Measurements from ENCODE around the gene NAA15.
"Not testable (repeated sequence)": the region's sequence is repeated elsewhere in the genome, so short reads cannot be mapped to it uniquely, and the experiment has no call there.

The NAA15 gene

DNA sequence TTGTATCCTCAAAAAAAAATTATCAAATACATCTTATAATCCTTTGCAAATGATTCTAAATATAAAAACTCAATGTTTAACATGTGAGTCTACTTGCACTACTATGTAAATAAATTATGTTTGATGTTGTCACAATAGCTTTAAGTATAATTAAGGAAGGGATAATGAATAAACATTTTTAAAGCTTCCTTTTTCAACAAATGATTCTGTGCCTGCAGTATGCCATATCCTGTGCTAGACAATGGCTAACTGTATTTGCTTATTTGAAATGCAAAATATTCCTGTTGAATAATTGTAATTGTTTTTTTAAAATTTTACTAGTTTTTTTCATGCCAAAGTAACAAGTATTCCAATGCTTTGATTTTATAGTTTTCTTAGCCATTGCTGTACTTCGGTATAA lies 60.0 kb downstream of the NAA15 start:
- no peak for DNase-seq (ENCODE audit: low read depth in 2 of 2)

- DNase-seq (ENCODE audit: low read depth in 2 of 2), result no peak
These were observed 66.3 kb downstream of the NAA15 start for GRCh38 chr4:139367421-139368090.

DNA sequence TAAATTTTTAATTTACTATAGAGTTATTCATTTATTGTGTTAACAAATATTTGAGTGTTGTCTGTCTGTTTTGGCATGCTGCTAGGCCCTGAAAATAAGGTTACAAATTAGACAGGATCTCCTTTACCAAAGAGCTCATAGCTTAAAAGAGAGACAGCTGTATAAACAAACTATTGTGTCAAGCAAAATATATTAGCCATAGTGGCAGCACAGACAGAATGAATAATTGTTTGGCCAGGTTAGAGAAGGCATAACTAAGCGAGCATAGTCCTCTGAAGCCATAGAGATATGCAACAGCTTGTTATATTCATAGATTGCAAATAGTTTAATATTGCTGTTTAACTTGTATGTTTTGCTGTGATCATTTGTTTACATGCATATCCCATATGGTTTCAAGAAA lies 67.7 kb downstream of the NAA15 start:
- no peak for DNase-seq (ENCODE audit: low read depth in 2 of 2)

- DNase-seq (ENCODE audit: low read depth in 2 of 2), result no peak
These were observed 72.9 kb downstream of the NAA15 start for GRCh38 chr4:139374251-139374650.

GRCh38 chr4:139386421-139386820 lies 85.1 kb downstream of the NAA15 start:
- no peak for DNase-seq (ENCODE audit: low read depth in 2 of 2)

DNA sequence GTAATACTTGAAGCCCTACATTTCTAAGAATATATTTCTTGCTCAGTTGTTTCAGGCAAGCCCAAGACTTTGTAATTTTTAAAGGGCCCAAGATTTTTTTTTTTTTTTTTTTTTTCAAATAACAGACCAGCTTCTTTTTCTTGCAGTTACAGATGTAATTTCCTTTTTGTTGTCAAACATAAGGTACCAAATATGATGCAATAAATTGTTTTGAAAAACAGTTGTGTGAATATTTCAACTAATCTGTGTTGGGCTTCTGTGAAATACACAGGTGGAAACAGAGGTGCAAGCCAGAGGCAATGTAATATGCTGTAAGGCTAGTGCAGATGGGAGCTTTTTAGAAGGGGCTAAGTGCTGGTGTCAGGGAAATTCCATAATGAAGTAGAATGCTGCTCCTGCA lies 87.8 kb downstream of the NAA15 start:
- no peak for DNase-seq (ENCODE audit: low read depth in 2 of 2)

GRCh38 chr4:139389991-139390390 lies 88.7 kb downstream of the NAA15 start:
- no peak for DNase-seq (ENCODE audit: low read depth in 2 of 2)

- no peak for DNase-seq (ENCODE audit: low read depth in 2 of 2)
These were observed 90.4 kb downstream of the NAA15 start for GRCh38 chr4:139391731-139392130.

DNA sequence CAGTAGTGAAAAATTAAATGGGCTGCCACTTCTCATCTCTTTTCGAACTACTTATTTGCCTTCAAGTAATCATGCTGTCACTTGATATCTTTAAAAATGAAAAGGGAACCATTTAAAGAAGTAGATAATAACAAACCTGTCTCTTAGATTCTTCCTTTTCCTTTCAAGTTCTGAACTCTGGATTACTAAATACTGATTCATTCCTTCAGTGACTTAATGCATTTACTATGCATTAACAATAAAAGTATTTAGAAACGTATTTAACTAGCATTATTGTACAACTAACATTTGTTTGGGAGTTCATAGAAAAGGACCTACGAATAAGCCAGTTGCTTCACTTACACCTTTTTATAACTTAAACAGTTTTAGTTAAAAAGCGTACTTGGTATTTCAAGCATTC lies 91.5 kb downstream of the NAA15 start:
- DNase-seq (ENCODE audit: low read depth in 2 of 2), result no peak

- no peak for DNase-seq (ENCODE audit: low read depth in 2 of 2)
These were observed 100.1 kb downstream of the NAA15 start for GRCh38 chr4:139401368-139401767.

GRCh38 chr4:139402436-139402835 lies 101.1 kb downstream of the NAA15 start:
- no peak for DNase-seq (ENCODE audit: low read depth in 2 of 2)

DNA sequence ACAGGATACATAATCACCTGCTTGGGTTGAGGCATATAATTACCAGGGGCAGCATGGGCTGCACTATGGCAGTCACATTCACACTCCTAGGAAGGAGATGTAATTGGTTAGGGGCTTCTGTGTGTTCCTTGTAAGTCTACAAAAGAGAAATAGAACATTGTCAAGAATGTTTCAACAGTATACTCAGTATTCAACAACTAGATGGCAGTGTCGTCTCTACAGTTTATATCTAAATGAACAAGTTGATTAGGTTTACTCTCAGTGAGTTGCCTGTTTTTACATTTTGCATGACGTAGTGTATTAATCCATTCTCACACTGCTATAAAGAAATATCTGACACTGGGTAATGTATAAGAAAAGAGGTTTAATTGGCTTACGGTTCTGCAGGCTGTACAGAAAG lies 102.2 kb downstream of the NAA15 start:
- no peak for DNase-seq (ENCODE audit: low read depth in 2 of 2)

GRCh38 chr4:139410312-139410711 lies 109.0 kb downstream of the NAA15 start:
- DNase-seq (ENCODE audit: low read depth in 2 of 2), result no peak

GRCh38 chr4:139414671-139415210 lies 113.4 kb downstream of the NAA15 start:
- DNase-seq (ENCODE audit: low read depth in 2 of 2), result not testable (repeated sequence)

GRCh38 chr4:139416073-139416673 lies 114.9 kb downstream of the NAA15 start:
- DNase-seq (ENCODE audit: low read depth in 2 of 2), result no peak

GRCh38 chr4:139419388-139419914 lies 118.1 kb downstream of the NAA15 start:
- DNase-seq (ENCODE audit: low read depth in 2 of 2), result no peak

- DNase-seq (ENCODE audit: low read depth in 2 of 2), result no peak
These were observed 119.3 kb downstream of the NAA15 start for GRCh38 chr4:139420652-139421051.

GRCh38 chr4:139436122-139436521 lies 134.8 kb downstream of the NAA15 start:
- DNase-seq (ENCODE audit: low read depth in 2 of 2), result no peak

DNA sequence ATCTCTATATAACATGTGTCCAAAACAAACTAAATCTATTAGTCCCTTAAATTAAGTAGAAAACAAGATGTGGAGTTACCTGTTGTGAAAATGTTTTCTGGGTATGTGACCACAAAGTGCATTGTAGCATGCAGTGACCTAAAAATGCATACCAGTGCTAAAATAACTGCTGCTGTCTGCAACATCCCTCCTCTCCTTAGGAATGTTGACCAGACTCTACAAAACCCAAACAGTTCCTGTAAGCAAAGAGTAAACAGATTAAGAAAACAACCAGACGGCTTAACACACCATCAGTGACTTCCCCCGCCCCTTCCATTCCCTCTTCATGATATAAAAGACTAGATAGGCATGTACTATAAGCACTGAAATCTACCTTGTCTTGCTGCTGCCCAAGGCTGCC lies 136.8 kb downstream of the NAA15 start:
- DNase-seq (ENCODE audit: low read depth in 2 of 2), result no peak

- no peak for DNase-seq (ENCODE audit: low read depth in 2 of 2)
These were observed 139.7 kb downstream of the NAA15 start for GRCh38 chr4:139441029-139441428.

- no peak for DNase-seq (ENCODE audit: low read depth in 2 of 2)
These were observed 142.4 kb downstream of the NAA15 start for GRCh38 chr4:139443661-139444060.

DNA sequence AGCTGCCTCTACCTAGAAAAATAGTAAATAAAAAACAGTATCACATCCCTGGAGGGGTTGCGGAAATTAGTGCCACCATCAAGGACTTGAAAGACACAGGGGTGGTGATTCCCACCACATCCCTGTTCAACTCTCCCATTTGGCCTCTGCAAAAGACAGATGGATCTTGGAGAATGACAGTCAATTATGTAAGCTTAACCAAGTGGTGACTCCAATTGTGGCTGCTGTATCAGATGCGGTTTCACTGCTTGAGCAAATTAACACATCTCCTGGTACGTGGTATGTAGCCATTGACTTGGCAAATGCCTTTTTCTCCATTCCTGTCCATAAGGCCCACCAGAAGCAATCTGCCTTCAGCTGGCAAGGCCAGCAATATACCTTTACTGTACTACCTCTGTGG lies 143.6 kb downstream of the NAA15 start:
- DNase-seq (ENCODE audit: low read depth in 2 of 2), result not testable (repeated sequence)

DNA sequence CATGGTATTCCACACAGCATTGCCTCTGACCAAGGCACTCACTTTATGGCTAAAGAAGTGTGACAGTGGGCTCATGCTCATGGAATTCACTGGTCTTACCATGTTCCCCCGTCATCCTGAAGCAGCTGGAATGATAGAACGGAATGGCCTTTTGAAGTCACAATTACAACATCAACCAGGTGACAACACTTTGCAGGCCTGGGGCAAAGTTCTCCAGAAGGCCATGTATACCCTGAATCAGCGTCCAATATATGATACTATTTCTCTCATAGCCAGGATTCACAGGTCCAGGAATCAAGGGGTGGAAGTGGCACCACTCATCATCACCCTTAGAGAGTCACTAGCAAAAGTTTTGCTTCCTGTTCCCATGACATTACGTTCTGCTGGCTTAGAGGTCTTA lies 145.8 kb downstream of the NAA15 start:
- DNase-seq (ENCODE audit: low read depth in 2 of 2), result not testable (repeated sequence)
